IMR-90 (cell line): Measurements from ENCODE around the gene VASH1.

Source experiments
- CEBPB ChIP-seq: IDR thresholded peaks from 2 replicates; pipeline ENCODE4 v1.6.1; 2012; ENCODE audit warnings: low read depth, low read length, improper control_type of control experiment
- CHD1 ChIP-seq: IDR thresholded peaks from 2 replicates; pipeline ENCODE4 v1.6.1; 2012; ENCODE audit warnings: low read depth, low read length, improper control_type of control experiment
- ELK1 ChIP-seq: fragments of 150-350 bp; IDR thresholded peaks from 2 replicates; pipeline ENCODE4 v1.6.1; 2016; ENCODE audit warnings: low read depth, mild to moderate bottlenecking, low read length, moderate library complexity, borderline replicate concordance
- FOS ChIP-seq: fragments of 150-350 bp; IDR thresholded peaks from 2 replicates; pipeline ENCODE4 v1.6.1; 2016; ENCODE audit warnings: low read depth, low read length
- POLR2A ChIP-seq: IDR thresholded peaks from 2 replicates; pipeline ENCODE4 v1.6.1; 2012; ENCODE audit warnings: mild to moderate bottlenecking, low read depth, low read length
- RAD21 ChIP-seq: IDR thresholded peaks from 2 replicates; pipeline ENCODE4 v1.6.1; 2012; ENCODE audit warnings: low read length, improper control_type of control experiment
- RCOR1 ChIP-seq: IDR thresholded peaks from 2 replicates; pipeline ENCODE4 v1.6.1; 2012; ENCODE audit warnings: mild to moderate bottlenecking, low read length, improper control_type of control experiment; ENCODE audit not compliant: insufficient replicate concordance
- TF ChIP-seq, protein P1 (sequence below): conservative IDR thresholded peaks from 2 replicates; pipeline ENCODE4 v1.5.1; 2012; ENCODE audit warnings: mild to moderate bottlenecking, low read depth, low read length, improper control_type of control experiment

GRCh38 chr14:76752744-76753143 lies 8.5 kb upstream of the VASH1 start:
- TF ChIP-seq POLR2A, result no peak
- TF ChIP-seq, protein P1, sequence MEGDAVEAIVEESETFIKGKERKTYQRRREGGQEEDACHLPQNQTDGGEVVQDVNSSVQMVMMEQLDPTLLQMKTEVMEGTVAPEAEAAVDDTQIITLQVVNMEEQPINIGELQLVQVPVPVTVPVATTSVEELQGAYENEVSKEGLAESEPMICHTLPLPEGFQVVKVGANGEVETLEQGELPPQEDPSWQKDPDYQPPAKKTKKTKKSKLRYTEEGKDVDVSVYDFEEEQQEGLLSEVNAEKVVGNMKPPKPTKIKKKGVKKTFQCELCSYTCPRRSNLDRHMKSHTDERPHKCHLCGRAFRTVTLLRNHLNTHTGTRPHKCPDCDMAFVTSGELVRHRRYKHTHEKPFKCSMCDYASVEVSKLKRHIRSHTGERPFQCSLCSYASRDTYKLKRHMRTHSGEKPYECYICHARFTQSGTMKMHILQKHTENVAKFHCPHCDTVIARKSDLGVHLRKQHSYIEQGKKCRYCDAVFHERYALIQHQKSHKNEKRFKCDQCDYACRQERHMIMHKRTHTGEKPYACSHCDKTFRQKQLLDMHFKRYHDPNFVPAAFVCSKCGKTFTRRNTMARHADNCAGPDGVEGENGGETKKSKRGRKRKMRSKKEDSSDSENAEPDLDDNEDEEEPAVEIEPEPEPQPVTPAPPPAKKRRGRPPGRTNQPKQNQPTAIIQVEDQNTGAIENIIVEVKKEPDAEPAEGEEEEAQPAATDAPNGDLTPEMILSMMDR, result no peak
- TF ChIP-seq CHD1, result no peak
- TF ChIP-seq CEBPB, result no peak
- no peak for TF ChIP-seq FOS
- TF ChIP-seq RAD21, result no peak
- no peak for TF ChIP-seq ELK1
- no peak for TF ChIP-seq RCOR1
